ENCODE results near the gene LYZL2. TPM values are rescaled to one million over a fixed set of nuclear protein-coding genes. Genes with fewer than 3 reads are reported as not detected.

LYZL2 gene
- polyA plus RNA-seq, 1 donor from 2014 or later: not detected

- TF ChIP-seq RAD21 (conservative IDR thresholded peaks at IDR 0.05) (no peak), EP300 (conservative IDR thresholded peaks at IDR 0.05; ENCODE audit: poor library complexity, severe bottlenecking) (no peak), REST (IDR thresholded peaks at IDR 0.05; ENCODE audit: borderline replicate concordance) (no peak), POLR2AphosphoS5 (IDR thresholded peaks at IDR 0.05) (no peak), EZH2 (IDR thresholded peaks at IDR 0.05; ENCODE audit: borderline replicate concordance, insufficient read depth, low read length, poor library complexity, severe bottlenecking) (no peak), MXI1 (conservative IDR thresholded peaks at IDR 0.05; ENCODE audit: poor library complexity, severe bottlenecking) (no peak), TAF1 (IDR thresholded peaks at IDR 0.05; ENCODE audit: low read depth) (no peak), SMC3 (conservative IDR thresholded peaks at IDR 0.05; ENCODE audit: poor library complexity) (no peak)
- TF ChIP-seq, protein P1, sequence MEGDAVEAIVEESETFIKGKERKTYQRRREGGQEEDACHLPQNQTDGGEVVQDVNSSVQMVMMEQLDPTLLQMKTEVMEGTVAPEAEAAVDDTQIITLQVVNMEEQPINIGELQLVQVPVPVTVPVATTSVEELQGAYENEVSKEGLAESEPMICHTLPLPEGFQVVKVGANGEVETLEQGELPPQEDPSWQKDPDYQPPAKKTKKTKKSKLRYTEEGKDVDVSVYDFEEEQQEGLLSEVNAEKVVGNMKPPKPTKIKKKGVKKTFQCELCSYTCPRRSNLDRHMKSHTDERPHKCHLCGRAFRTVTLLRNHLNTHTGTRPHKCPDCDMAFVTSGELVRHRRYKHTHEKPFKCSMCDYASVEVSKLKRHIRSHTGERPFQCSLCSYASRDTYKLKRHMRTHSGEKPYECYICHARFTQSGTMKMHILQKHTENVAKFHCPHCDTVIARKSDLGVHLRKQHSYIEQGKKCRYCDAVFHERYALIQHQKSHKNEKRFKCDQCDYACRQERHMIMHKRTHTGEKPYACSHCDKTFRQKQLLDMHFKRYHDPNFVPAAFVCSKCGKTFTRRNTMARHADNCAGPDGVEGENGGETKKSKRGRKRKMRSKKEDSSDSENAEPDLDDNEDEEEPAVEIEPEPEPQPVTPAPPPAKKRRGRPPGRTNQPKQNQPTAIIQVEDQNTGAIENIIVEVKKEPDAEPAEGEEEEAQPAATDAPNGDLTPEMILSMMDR (IDR thresholded peaks at IDR 0.05; ENCODE audit: poor library complexity, severe bottlenecking): no peak
- no peaks in the 10 kb centered on the region for H4K20me1 ChIP-seq (ENCODE audit: insufficient read depth)
- H3K4me3 ChIP-seq (ENCODE audit: low read length): no peak overlapping the region
- H2AFZ ChIP-seq (ENCODE audit: low read depth, low read length): no peak overlapping the region
- no peak overlapping the region for H3K9ac ChIP-seq (ENCODE audit: low read length)
- H3F3A ChIP-seq (ENCODE audit: insufficient read depth, low read length, poor library complexity, severe bottlenecking): no peaks in the 10 kb centered on the region
- no peaks in the 10 kb centered on the region for H3K9me2 ChIP-seq (ENCODE audit: insufficient read depth, low read length)
- no peaks in the 10 kb centered on the region for H3K79me2 ChIP-seq (replicated peaks; ENCODE audit: insufficient read depth, low read length)
- H3K9me3 ChIP-seq (ENCODE audit: low read length): no peaks in the 10 kb centered on the region
- H3K36me3 ChIP-seq (ENCODE audit: insufficient read depth, low read length): no peaks in the 10 kb centered on the region
- H3K27me3 ChIP-seq (ENCODE audit: insufficient read depth, low read depth, low read length): no peaks in the 10 kb centered on the region
- no peak overlapping the region for H3K27ac ChIP-seq (ENCODE audit: low read length)
- no peak overlapping the region for H3K4me2 ChIP-seq (ENCODE audit: low read length)
Measured at GRCh38 chr10:30589441-30589840, 40.1 kb downstream of the LYZL2 start.

DNA sequence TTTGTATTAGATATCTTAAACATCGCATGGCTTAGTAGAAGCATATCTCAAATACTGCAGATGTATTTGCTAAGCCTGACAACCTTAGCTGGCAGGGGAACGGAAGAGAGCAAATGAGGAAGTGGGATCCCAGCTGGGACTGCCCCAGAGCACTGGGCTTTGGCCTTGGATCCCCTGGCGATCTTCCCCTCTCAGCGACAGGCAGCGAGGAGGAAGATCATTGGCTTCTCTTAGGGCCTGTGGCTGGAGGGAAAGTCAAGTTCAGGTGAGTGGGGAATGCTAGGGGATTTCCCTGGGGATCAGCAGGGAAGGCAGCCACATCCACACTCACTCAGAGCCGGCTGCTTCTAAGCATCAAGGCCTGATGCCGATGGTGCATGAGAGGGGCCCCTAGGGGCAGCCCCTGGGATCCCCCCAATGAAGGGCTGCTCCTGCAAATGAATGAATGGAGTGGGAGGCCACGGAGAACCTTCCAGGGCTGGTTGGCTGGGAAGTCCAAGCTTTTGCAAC lies 42.0 kb downstream of the LYZL2 start:
- Histone ChIP-seq H3K9me3 (ENCODE audit: low read length) (no peaks in the 10 kb centered on the region), H3K79me2 (replicated peaks; ENCODE audit: insufficient read depth, low read length) (no peaks in the 10 kb centered on the region), H4K20me1 (ENCODE audit: insufficient read depth) (no peaks in the 10 kb centered on the region), H3K27me3 (ENCODE audit: insufficient read depth, low read depth, low read length) (no peaks in the 10 kb centered on the region), H3K9ac (ENCODE audit: low read length) (no peak overlapping the region), H3F3A (ENCODE audit: insufficient read depth, low read length, poor library complexity, severe bottlenecking) (no peaks in the 10 kb centered on the region), H3K4me2 (ENCODE audit: low read length) (no peak overlapping the region), H3K36me3 (ENCODE audit: insufficient read depth, low read length) (no peaks in the 10 kb centered on the region), H3K9me2 (ENCODE audit: insufficient read depth, low read length) (no peaks in the 10 kb centered on the region), H3K4me3 (ENCODE audit: low read length) (no peak overlapping the region), H2AFZ (ENCODE audit: low read depth, low read length) (no peak overlapping the region), H3K27ac (ENCODE audit: low read length) (no peak overlapping the region)
- TF ChIP-seq TAF1 (IDR thresholded peaks at IDR 0.05; ENCODE audit: low read depth) (no peak), POLR2AphosphoS5 (IDR thresholded peaks at IDR 0.05) (no peak), EP300 (conservative IDR thresholded peaks at IDR 0.05; ENCODE audit: poor library complexity, severe bottlenecking) (no peak), RAD21 (conservative IDR thresholded peaks at IDR 0.05) (no peak), REST (IDR thresholded peaks at IDR 0.05; ENCODE audit: borderline replicate concordance) (no peak), EZH2 (IDR thresholded peaks at IDR 0.05; ENCODE audit: borderline replicate concordance, insufficient read depth, low read length, poor library complexity, severe bottlenecking) (no peak), SMC3 (conservative IDR thresholded peaks at IDR 0.05; ENCODE audit: poor library complexity) (no peak), MXI1 (conservative IDR thresholded peaks at IDR 0.05; ENCODE audit: poor library complexity, severe bottlenecking) (no peak)
- TF ChIP-seq, protein P1 (IDR thresholded peaks at IDR 0.05; ENCODE audit: poor library complexity, severe bottlenecking): no peak

Data from neural cell (in vitro differentiated cells).